ENCODE data around the gene MED15. TPM values are rescaled to one million over a fixed set of nuclear protein-coding genes. Genes with fewer than 3 reads are reported as not detected.

The MED15 gene
- total RNA-seq, 1 donor from 2014 or later = 11.4 TPM

- TF ChIP-seq CTCF (IDR thresholded peaks at IDR 0.05) = no peak
- no peak for TF ChIP-seq EZH2 (IDR thresholded peaks at IDR 0.05)
- no peak for TF ChIP-seq EZH2phosphoT487 (IDR thresholded peaks at IDR 0.05)
- H3K36me3 ChIP-seq = no peaks in the 10 kb centered on the region
- no peak overlapping the region for H3K4me3 ChIP-seq
- H3K27ac ChIP-seq = no peak overlapping the region
- H3K9me3 Mint-ChIP-seq = no peaks in the 10 kb centered on the region
- H3K27me3 Mint-ChIP-seq (ENCODE audit: insufficient read depth, low read depth) = peaks cover 4% of the 10 kb centered on the region
- H3K9ac ChIP-seq = no peak overlapping the region
- no peak for DNase-seq (ENCODE audit: low spot score)
- H3K27me3 ChIP-seq = no peaks in the 10 kb centered on the region
- H3K4me3 Mint-ChIP-seq = no peak overlapping the region
- H3K79me2 ChIP-seq (ENCODE audit: low read depth) = no peaks in the 10 kb centered on the region
- H3K9me3 ChIP-seq (ENCODE audit: low read depth) = no peaks in the 10 kb centered on the region
- no peaks in the 10 kb centered on the region for H3K36me3 Mint-ChIP-seq
- H3K4me1 ChIP-seq = no peaks in the 10 kb centered on the region
- no peak overlapping the region for H3K4me2 ChIP-seq
- H3K4me1 Mint-ChIP-seq = no peaks in the 10 kb centered on the region
- H2AFZ ChIP-seq (replicated peaks) = no peak overlapping the region
- no peaks in the 10 kb centered on the region for H3F3A ChIP-seq (ENCODE audit: low read depth)
- no peaks in the 10 kb centered on the region for H4K20me1 ChIP-seq (ENCODE audit: low read depth)
- no peak overlapping the region for H3K27ac Mint-ChIP-seq
Observed at GRCh38 chr22:20589614-20590476, 82.4 kb downstream of the MED15 start.

DNA sequence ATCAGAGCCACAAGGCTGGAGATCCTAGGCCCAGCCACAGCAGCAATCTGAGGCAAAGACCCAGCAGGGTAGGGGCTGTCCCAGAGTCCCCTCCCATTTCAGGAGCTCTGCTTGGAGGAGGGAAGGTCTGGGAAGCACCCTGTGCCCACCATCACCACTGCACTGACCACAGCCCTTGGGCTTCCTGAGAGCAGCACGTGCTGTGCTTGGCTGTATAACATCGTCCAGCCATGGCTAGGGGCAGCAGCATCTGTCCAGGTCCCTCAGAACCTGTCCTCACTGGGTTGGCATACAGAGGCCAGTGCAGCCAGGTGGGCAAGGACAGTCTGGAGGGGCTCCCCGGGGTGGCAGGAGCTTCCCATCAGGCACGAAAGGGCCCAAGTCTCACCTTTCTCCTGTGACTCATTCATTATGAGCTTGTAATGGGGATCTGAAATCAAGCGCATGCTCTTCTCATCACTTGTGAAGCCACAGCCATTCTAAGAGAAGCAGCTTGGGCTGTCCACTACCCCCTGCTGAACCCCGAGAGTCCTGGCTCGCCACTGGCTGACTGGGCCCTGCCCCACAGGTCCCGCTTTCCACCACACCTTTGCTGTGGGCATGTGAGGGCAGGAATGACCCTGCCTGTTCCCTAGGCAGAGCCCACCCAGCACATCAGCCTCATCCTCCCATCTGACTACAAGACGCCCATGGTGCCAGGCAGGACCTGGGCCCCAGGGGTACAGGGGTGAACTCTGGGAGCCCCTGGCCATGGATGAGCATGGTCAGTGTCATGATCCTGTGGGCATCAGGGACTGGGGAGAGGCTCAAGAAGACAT is 83.3 kb downstream of the MED15 start:
- no peak for DNase-seq (ENCODE audit: low spot score)
- Histone ChIP-seq H3K9ac (no peak overlapping the region), H3K27me3 (no peaks in the 10 kb centered on the region), H3K4me2 (no peak overlapping the region), H3K4me1 (no peaks in the 10 kb centered on the region), H3K27ac (no peak overlapping the region), H3K9me3 (ENCODE audit: low read depth) (no peaks in the 10 kb centered on the region), H2AFZ (replicated peaks) (no peak overlapping the region), H3K4me3 (no peak overlapping the region), H3K79me2 (ENCODE audit: low read depth) (no peaks in the 10 kb centered on the region), H3F3A (ENCODE audit: low read depth) (no peaks in the 10 kb centered on the region), H4K20me1 (ENCODE audit: low read depth) (no peaks in the 10 kb centered on the region), H3K36me3 (no peaks in the 10 kb centered on the region)
- H3K4me1 Mint-ChIP-seq = no peaks in the 10 kb centered on the region
- H3K27me3 Mint-ChIP-seq (ENCODE audit: insufficient read depth, low read depth) = peaks cover 4% of the 10 kb centered on the region
- H3K27ac Mint-ChIP-seq = peak overlapping the region; percentile 91
- no peaks in the 10 kb centered on the region for H3K9me3 Mint-ChIP-seq
- H3K4me3 Mint-ChIP-seq = no peak overlapping the region
- TF ChIP-seq EZH2phosphoT487 (IDR thresholded peaks at IDR 0.05) = no peak
- TF ChIP-seq CTCF (IDR thresholded peaks at IDR 0.05) = no peak
- no peak for TF ChIP-seq EZH2 (IDR thresholded peaks at IDR 0.05)
- no peaks in the 10 kb centered on the region for H3K36me3 Mint-ChIP-seq

- Histone ChIP-seq H2AFZ (replicated peaks) (no peak overlapping the region), H3K4me1 (no peaks in the 10 kb centered on the region), H3K27me3 (no peaks in the 10 kb centered on the region), H3K79me2 (ENCODE audit: low read depth) (no peaks in the 10 kb centered on the region), H3K36me3 (no peaks in the 10 kb centered on the region), H3K4me3 (no peak overlapping the region), H4K20me1 (ENCODE audit: low read depth) (no peaks in the 10 kb centered on the region), H3K9ac (no peak overlapping the region), H3K4me2 (no peak overlapping the region), H3F3A (ENCODE audit: low read depth) (no peaks in the 10 kb centered on the region), H3K27ac (no peak overlapping the region), H3K9me3 (ENCODE audit: low read depth) (no peaks in the 10 kb centered on the region)
- Mint-ChIP-seq H3K36me3 (no peaks in the 10 kb centered on the region), H3K27ac (peak overlapping the region; percentile 91), H3K4me1 (no peaks in the 10 kb centered on the region), H3K27me3 (ENCODE audit: insufficient read depth, low read depth) (peaks cover 4% of the 10 kb centered on the region), H3K4me3 (no peak overlapping the region), H3K9me3 (no peaks in the 10 kb centered on the region)
- TF ChIP-seq EZH2phosphoT487 (IDR thresholded peaks at IDR 0.05) (no peak), CTCF (IDR thresholded peaks at IDR 0.05) (no peak), EZH2 (IDR thresholded peaks at IDR 0.05) (no peak)
- DNase-seq (ENCODE audit: low spot score) = no peak
Observed at GRCh38 chr22:20591295-20591645, 83.9 kb downstream of the MED15 start.

Data from neural progenitor cell (in vitro differentiated cells).